Fibroblast of villous mesenchyme (primary cell): Measurements from ENCODE around the gene PCDHB6. TPM values are rescaled to one million over a fixed set of nuclear protein-coding genes. Genes with fewer than 3 reads are reported as not detected.
"Not testable (repeated sequence)": the region's sequence is repeated elsewhere in the genome, so short reads cannot be mapped to it uniquely, and the experiment has no call there.

Source experiments
- DNase-seq: peaks from one replicate; pipeline ENCODE4 v3.0.0-alpha.2; 2010; ENCODE audit warnings: low read depth
- H3K4me3 ChIP-seq: 2 replicates; pipeline ENCODE4 v1.5.1; 2011; ENCODE audit warnings: low read depth, mild to moderate bottlenecking, low read length
- CTCF ChIP-seq: IDR thresholded peaks from 2 replicates; pipeline ENCODE4 v1.5.1; 2012; ENCODE audit warnings: low read depth, mild to moderate bottlenecking, low read length; ENCODE audit not compliant: insufficient read depth
- total RNA-seq: library from RNA; depleted of rRNA; stranded (reverse); fragments of >200 nt; gene quantifications from 2 replicates; pipeline ENCODE4 v1.2.3, GENCODE V29; 2012

PCDHB6 gene
- total RNA-seq, 1 donor, result under 0.01 TPM

DNA sequence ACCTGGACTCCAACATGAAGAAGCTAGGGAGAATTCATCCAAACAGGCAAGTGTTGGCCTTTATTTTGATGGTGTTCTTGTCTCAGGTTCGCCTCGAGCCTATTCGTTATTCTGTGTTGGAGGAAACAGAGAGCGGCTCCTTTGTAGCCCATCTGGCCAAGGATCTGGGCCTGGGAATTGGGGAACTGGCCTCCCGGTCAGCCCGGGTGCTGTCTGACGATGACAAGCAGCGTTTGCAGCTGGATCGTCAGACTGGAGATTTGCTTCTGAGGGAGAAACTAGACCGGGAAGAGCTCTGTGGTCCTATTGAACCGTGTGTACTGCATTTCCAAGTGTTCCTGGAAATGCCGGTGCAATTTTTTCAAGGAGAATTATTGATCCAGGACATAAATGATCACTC is 27.9 kb upstream of the PCDHB6 start:
- no peak for DNase-seq
- H3K4me3 ChIP-seq, result no peak overlapping the region
- TF ChIP-seq CTCF, result no peak

- DNase-seq, result not testable (repeated sequence)
These were observed 26.3 kb upstream of the PCDHB6 start for GRCh38 chr5:141123396-141124135.

DNA sequence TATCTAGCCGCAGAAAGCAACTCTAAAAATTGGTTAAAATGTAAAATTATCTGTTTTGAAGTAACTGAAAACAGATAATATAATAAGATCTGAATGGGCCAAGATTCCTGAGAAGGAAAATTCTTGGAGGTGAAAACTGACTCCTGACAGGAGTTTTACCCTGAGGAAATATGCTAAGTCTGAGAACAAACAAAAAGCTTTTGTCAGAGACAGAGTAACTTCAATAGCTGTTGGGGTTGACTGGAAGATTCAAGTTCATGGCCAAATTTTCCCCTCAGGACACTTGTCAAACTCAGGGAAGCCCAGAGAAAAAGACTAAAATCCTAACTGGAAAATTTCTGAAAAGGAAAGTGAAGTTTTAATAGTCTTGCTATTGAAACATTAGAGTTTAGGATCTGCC is 22.6 kb upstream of the PCDHB6 start:
- no peak for DNase-seq
- H3K4me3 ChIP-seq, result no peak overlapping the region
- TF ChIP-seq CTCF, result no peak

More at GRCh38 chr5:141123396-141124135, 26.3 kb upstream of the PCDHB6 start:
- H3K4me3 ChIP-seq, result not testable (repeated sequence)

- H3K4me3 ChIP-seq, result peak within 1 kb of the TSS; percentile 38
- DNase-seq, result peak; percentile 4
- TF ChIP-seq CTCF, result peak; percentile 36
These were observed 14.7 kb upstream of the PCDHB6 start, which contains the start of gene PCDHB5 for GRCh38 chr5:141135030-141135717. Gene PCDHB5, plus strand, starts transcription at chr5:141135206. Its CDS starts 229 bp downstream, at chr5:141135435.

- peak overlapping the region; percentile 38 for H3K4me3 ChIP-seq
- no peak for DNase-seq
- TF ChIP-seq CTCF, result no peak
These were observed 14.1 kb upstream of the PCDHB6 start for GRCh38 chr5:141135718-141136266.

DNA sequence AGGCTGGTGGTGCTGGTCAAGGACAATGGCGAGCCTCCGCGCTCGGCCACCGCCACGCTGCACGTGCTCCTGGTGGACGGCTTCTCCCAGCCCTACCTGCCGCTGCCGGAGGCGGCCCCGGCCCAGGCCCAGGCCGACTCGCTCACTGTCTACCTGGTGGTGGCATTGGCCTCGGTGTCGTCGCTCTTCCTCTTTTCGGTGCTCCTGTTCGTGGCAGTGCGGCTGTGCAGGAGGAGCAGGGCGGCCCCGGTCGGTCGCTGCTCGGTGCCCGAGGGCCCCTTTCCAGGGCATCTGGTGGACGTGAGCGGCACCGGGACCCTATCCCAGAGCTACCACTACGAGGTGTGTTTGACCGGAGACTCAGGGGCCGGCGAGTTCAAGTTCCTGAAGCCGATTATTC is 12.5 kb upstream of the PCDHB6 start:
- DNase-seq, H3K4me3 ChIP-seq: not testable (repeated sequence)

- no peak for DNase-seq
These were observed 551 bp downstream of the PCDHB6 start for GRCh38 chr5:141150224-141150992.

More at GRCh38 chr5:141150224-141150992, 551 bp downstream of the PCDHB6 start:
- no peak for TF ChIP-seq CTCF
- H3K4me3 ChIP-seq, result no peak overlapping the region
